Neural cell (in vitro differentiated cells): Measurements from ENCODE around the gene RAB7B. TPM values are rescaled to one million over a fixed set of nuclear protein-coding genes. Genes with fewer than 3 reads are reported as not detected.

Experiments used
- H2AFZ ChIP-seq: fragments of 200-600, 300-800 bp; sonication (generic), shearing (Covaris generic); 2 replicates; pipeline ENCODE4 v1.6.0; 2014; ENCODE audit warnings: low read depth, mild to moderate bottlenecking, antibody characterized with exemption, low read length, moderate library complexity
- H3F3A ChIP-seq: fragments of 200-600 bp; shearing (Covaris generic); 2 replicates; pipeline ENCODE4 v1.6.1; 2016; ENCODE audit warnings: mild to moderate bottlenecking, moderate library complexity, mixed read lengths, antibody characterized with exemption, low read length; ENCODE audit not compliant: insufficient read depth, poor library complexity, severe bottlenecking
- H3K27ac ChIP-seq: fragments of 200-600, 300-800 bp; sonication (generic), shearing (Covaris generic); 2 replicates; pipeline ENCODE4 v1.5.1; 2014; ENCODE audit warnings: mild to moderate bottlenecking, low read length, moderate library complexity
- H3K27me3 ChIP-seq: fragments of 300-800, 200-600 bp; sonication (generic), shearing (Covaris generic); 2 replicates; pipeline ENCODE4 v1.6.0; 2014; ENCODE audit warnings: mild to moderate bottlenecking, low read depth, low read length, moderate library complexity; ENCODE audit not compliant: insufficient read depth
- H3K36me3 ChIP-seq: fragments of 300-800, 200-600 bp; sonication (generic), shearing (Covaris generic); 2 replicates; pipeline ENCODE4 v1.5.1; 2014; ENCODE audit warnings: mild to moderate bottlenecking, antibody characterized with exemption, low read length, moderate library complexity; ENCODE audit not compliant: insufficient read depth
- H3K4me2 ChIP-seq: fragments of 300-800, 200-600 bp; sonication (generic), shearing (Covaris generic); 2 replicates; pipeline ENCODE4 v1.6.0; 2014; ENCODE audit warnings: mild to moderate bottlenecking, low read length
- H3K4me3 ChIP-seq: fragments of 300-800, 200-600 bp; sonication (generic), shearing (Covaris generic); 2 replicates; pipeline ENCODE4 v1.5.1; 2014; ENCODE audit warnings: mild to moderate bottlenecking, low read length, moderate library complexity
- H3K79me2 ChIP-seq: fragments of 200-600 bp; shearing (Covaris generic); replicated peaks from 2 replicates; pipeline ENCODE4 v1.6.0; 2014; ENCODE audit warnings: mild to moderate bottlenecking, low read length, moderate library complexity; ENCODE audit not compliant: insufficient read depth
- H3K9ac ChIP-seq: fragments of 300-800, 200-600 bp; sonication (generic), shearing (Covaris generic); 2 replicates; pipeline ENCODE4 v1.6.1; 2016; ENCODE audit warnings: mild to moderate bottlenecking, low read length, mixed read lengths
- H3K9me2 ChIP-seq: fragments of 200-600 bp; shearing (Covaris generic); 2 replicates; pipeline ENCODE4 v1.6.1; 2016; ENCODE audit warnings: mild to moderate bottlenecking, low read length, mixed read lengths; ENCODE audit not compliant: insufficient read depth
- H3K9me3 ChIP-seq: fragments of 200-600, 300-800 bp; sonication (generic), shearing (Covaris generic); 2 replicates; pipeline ENCODE4 v1.6.1; 2016; ENCODE audit warnings: mild to moderate bottlenecking, mixed run types, low read length, moderate library complexity, mixed read lengths
- H4K20me1 ChIP-seq: fragments of 200-600 bp; shearing (Covaris generic); 2 replicates; pipeline ENCODE4 v1.6.1; 2016; ENCODE audit warnings: mild to moderate bottlenecking, mixed run types; ENCODE audit not compliant: insufficient read depth
- CTCF ChIP-seq: fragments of 450-650 bp; IDR thresholded peaks from 2 replicates; pipeline ENCODE4 v1.5.1; 2014; ENCODE audit warnings: antibody characterized with exemption, mild to moderate bottlenecking, moderate library complexity; ENCODE audit not compliant: poor library complexity, severe bottlenecking
- EP300 ChIP-seq: fragments of 450-650 bp; conservative IDR thresholded peaks from 2 replicates; pipeline ENCODE4 v1.6.1; 2014; ENCODE audit warnings: antibody characterized with exemption, mild to moderate bottlenecking, moderate library complexity; ENCODE audit not compliant: poor library complexity, severe bottlenecking
- EZH2 ChIP-seq: fragments of 200-600, 300-800 bp; shearing (Covaris generic), sonication (generic); IDR thresholded peaks from 2 replicates; pipeline ENCODE4 v1.6.1; 2014; ENCODE audit warnings: antibody characterized with exemption, low read length, borderline replicate concordance, mild to moderate bottlenecking; ENCODE audit not compliant: insufficient read depth, poor library complexity, severe bottlenecking
- MXI1 ChIP-seq: fragments of 450-650 bp; conservative IDR thresholded peaks from 2 replicates; pipeline ENCODE4 v1.6.1; 2014; ENCODE audit warnings: antibody characterized with exemption, mild to moderate bottlenecking; ENCODE audit not compliant: poor library complexity, severe bottlenecking
- POLR2AphosphoS5 ChIP-seq: IDR thresholded peaks from 2 replicates; pipeline ENCODE4 v1.6.1; 2012
- RAD21 ChIP-seq: fragments of 450-650 bp; conservative IDR thresholded peaks from 2 replicates; pipeline ENCODE4 v1.6.1; 2014; ENCODE audit warnings: antibody characterized with exemption, mild to moderate bottlenecking, moderate library complexity
- REST ChIP-seq: IDR thresholded peaks from 2 replicates; pipeline ENCODE4 v1.6.1; 2012; ENCODE audit warnings: borderline replicate concordance
- SMC3 ChIP-seq: fragments of 450-650 bp; conservative IDR thresholded peaks from 2 replicates; pipeline ENCODE4 v1.6.1; 2014; ENCODE audit warnings: antibody characterized with exemption, mild to moderate bottlenecking, moderate library complexity; ENCODE audit not compliant: poor library complexity
- TAF1 ChIP-seq: IDR thresholded peaks from 2 replicates; pipeline ENCODE4 v1.6.1; 2012; ENCODE audit warnings: low read depth
- polyA plus RNA-seq: library from polyadenylated mRNA; depleted of rRNA; stranded (reverse); fragments of >200 nt; gene quantifications from 2 replicates; pipeline ENCODE4 v1.2.3, GENCODE V29; 2014

RAB7B gene
- polyA plus RNA-seq, 1 donor from 2014 or later: not detected

GRCh38 chr1:206022766-206023165 lies 19.6 kb upstream of the RAB7B start:
- no peaks in the 10 kb centered on the region for H3F3A ChIP-seq
- H3K4me3 ChIP-seq: no peak overlapping the region
- H3K4me2 ChIP-seq: no peak overlapping the region
- no peaks in the 10 kb centered on the region for H4K20me1 ChIP-seq
- H3K27me3 ChIP-seq: no peaks in the 10 kb centered on the region
- no peak overlapping the region for H3K27ac ChIP-seq
- no peak overlapping the region for H2AFZ ChIP-seq
- H3K9me3 ChIP-seq: no peaks in the 10 kb centered on the region
- no peak overlapping the region for H3K9ac ChIP-seq
- H3K36me3 ChIP-seq: no peaks in the 10 kb centered on the region
- H3K9me2 ChIP-seq: no peaks in the 10 kb centered on the region
- no peak for TF ChIP-seq POLR2AphosphoS5
- no peak for TF ChIP-seq TAF1
- no peak for TF ChIP-seq REST
- TF ChIP-seq RAD21: no peak
- TF ChIP-seq EP300: no peak
- TF ChIP-seq MXI1: no peak
- TF ChIP-seq CTCF: no peak
- TF ChIP-seq SMC3: no peak
- no peak for TF ChIP-seq EZH2
- H3K79me2 ChIP-seq: no peaks in the 10 kb centered on the region

- Histone ChIP-seq H3K9me2 (no peaks in the 10 kb centered on the region), H3K36me3 (no peaks in the 10 kb centered on the region), H3K27me3 (no peaks in the 10 kb centered on the region), H3K27ac (no peak overlapping the region), H3K9me3 (no peaks in the 10 kb centered on the region), H3K4me2 (no peak overlapping the region), H2AFZ (no peak overlapping the region), H3K9ac (no peak overlapping the region), H3K4me3 (no peak overlapping the region), H3K79me2 (no peaks in the 10 kb centered on the region), H3F3A (no peaks in the 10 kb centered on the region), H4K20me1 (no peaks in the 10 kb centered on the region)
- TF ChIP-seq MXI1 (no peak), POLR2AphosphoS5 (no peak), SMC3 (no peak), EZH2 (no peak), TAF1 (no peak), RAD21 (no peak)
These were observed 18.6 kb upstream of the RAB7B start for GRCh38 chr1:206021626-206022365.
